Spleen (tissue), 7 donors: Measurements from ENCODE around the gene AP4B1.

Experiments
- CTCF ChIP-seq, 11 experiments: fragments of 200-600 bp in 7 of 11; fragments of 450-650 bp in 4 of 11; sonication (generic) in 4 of 11; IDR thresholded peaks in 8 of 11; conservative IDR thresholded peaks in 3 of 11; 1 replicate in 7 of 11; 2 replicates in 4 of 11; pipeline versions ENCODE4 v1.4.0 to v1.8.0; 2016 to 2021; ENCODE audit warnings: antibody characterized with exemption in 11 of 11, inconsistent platforms in 4 of 11, mild to moderate bottlenecking in 1 of 11
- POLR2A ChIP-seq, 3 donors: fragments of 450-650 bp; IDR thresholded peaks; one replicate each; pipeline ENCODE4 v1.5.1; 2017; ENCODE audit warnings: antibody characterized with exemption in 3 of 3, mild to moderate bottlenecking in 1 of 3
- POLR2AphosphoS5 ChIP-seq, 3 donors: sonication (generic); formaldehyde crosslinking; IDR thresholded peaks; one replicate each; pipeline ENCODE4 v1.5.1; 2017; ENCODE audit warnings: antibody characterized with exemption in 3 of 3
- donor health status: DM: no; HTN: no; CAD: no; lungs with moderate emphysema.
- donor health status: DM: no; HTN: no; CAD: no.
- donor health status: DM: no; HTN: no; CAD: no.

- TF ChIP-seq CTCF (IDR thresholded peaks at IDR 0.05 in 8 of 11, conservative IDR thresholded peaks at IDR 0.05 in 3 of 11) = no peak
- TF ChIP-seq POLR2A (IDR thresholded peaks at IDR 0.05) = no peak
- no peak for TF ChIP-seq POLR2AphosphoS5 (IDR thresholded peaks at IDR 0.05)
Measured at GRCh38 chr1:113934511-113935055, 30.0 kb upstream of the AP4B1 start.
